GM19099 (cell line): ENCODE results near the gene CTNNAL1.

Experiments
- POLR2A ChIP-seq: IDR thresholded peaks from 3 replicates; pipeline ENCODE4 v1.6.1; 2011; ENCODE audit warnings: low read depth; ENCODE audit not compliant: insufficient read length; ENCODE audit errors: extremely low read depth

The CTNNAL1 gene

GRCh38 chr9:108933231-108933717, 80.0 kb downstream of the CTNNAL1 start:
- TF ChIP-seq POLR2A: no peak

- no peak for TF ChIP-seq POLR2A
Measured at GRCh38 chr9:108928386-108928785, 84.9 kb downstream of the CTNNAL1 start.

- no peak for TF ChIP-seq POLR2A
Measured at GRCh38 chr9:108924466-108924865, 88.8 kb downstream of the CTNNAL1 start.

DNA sequence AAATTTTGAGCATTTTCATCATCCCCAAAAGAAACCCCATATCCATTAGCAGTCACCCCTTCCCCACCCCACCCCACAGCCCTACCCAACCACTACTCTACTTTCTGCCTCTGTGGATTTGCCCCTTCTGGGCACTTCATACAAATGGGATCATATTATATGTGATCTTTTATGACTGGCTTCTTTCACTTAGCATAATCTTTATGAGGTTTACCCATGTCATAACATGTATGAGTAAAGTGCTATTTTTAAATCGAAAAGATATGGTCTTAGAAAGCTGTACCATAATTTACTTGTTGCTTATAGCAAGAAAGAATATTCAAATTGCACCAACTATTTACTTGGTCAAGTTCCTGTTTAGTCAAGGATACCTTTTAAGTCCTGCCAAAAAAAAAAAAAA, 92.1 kb downstream of the CTNNAL1 start:
- no peak for TF ChIP-seq POLR2A

GRCh38 chr9:108919517-108919916, 93.8 kb downstream of the CTNNAL1 start:
- no peak for TF ChIP-seq POLR2A

- TF ChIP-seq POLR2A: no peak
Measured at GRCh38 chr9:108913391-108913790, 99.9 kb downstream of the CTNNAL1 start.

- TF ChIP-seq POLR2A: no peak
Measured at GRCh38 chr9:108911820-108912219, 101.5 kb downstream of the CTNNAL1 start.

DNA sequence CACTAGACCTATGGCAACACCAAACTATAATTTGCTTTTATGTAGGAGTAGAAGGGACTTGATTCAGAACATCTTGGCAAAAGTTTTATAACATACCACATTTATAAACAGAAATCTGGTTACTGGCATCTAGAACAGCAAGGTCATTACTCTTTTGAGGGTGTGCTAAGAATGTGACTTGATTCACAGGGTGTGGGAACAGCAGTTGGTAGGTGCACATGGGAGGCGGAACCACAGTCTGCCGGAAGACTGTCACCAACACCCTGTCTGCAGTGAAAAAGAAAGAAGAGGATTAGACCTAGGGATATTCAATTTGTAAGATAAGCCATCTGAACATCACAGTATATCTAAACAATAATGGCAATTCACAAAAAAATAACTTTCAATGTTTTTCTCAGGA, 102.4 kb downstream of the CTNNAL1 start:
- no peak for TF ChIP-seq POLR2A

DNA sequence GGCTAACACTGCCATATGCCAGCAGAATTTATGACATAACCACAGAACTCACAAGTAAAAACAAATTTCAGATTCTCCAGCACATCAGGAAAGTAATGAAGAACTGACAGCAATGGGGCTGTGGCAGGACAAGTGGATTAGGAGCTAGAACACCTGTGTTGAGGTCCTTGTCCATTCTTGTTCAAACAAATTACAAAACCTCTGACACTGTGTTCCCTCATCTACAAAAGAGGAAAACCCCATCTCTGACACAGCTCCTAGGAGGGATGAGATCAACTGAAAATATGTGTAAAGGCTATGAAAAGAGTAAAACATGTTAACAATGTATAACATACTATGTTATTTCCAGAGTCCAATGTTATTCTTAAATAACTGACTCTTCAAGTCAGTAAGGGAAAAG, 102.9 kb downstream of the CTNNAL1 start:
- TF ChIP-seq POLR2A: no peak

GRCh38 chr9:108905494-108905893, 107.8 kb downstream of the CTNNAL1 start:
- no peak for TF ChIP-seq POLR2A

DNA sequence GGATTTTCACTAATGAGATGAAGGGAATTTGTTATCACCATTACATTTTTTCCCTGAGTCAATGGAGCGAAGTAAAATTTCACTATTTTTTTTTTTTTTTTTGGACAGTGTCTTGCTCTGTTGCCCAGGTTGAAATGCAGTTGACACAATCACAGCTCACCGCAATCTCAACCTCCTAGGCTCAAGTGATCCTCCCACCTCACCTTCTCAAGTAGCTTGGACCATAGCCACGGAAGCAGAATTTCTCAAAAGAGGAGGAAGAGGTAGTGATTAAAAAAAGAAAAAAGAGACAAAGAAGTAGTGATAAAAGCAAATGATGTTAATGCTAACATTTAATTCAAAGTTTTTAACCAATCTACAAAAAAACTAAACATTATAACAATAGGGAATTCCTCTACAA, 109.1 kb downstream of the CTNNAL1 start:
- TF ChIP-seq POLR2A: no peak

DNA sequence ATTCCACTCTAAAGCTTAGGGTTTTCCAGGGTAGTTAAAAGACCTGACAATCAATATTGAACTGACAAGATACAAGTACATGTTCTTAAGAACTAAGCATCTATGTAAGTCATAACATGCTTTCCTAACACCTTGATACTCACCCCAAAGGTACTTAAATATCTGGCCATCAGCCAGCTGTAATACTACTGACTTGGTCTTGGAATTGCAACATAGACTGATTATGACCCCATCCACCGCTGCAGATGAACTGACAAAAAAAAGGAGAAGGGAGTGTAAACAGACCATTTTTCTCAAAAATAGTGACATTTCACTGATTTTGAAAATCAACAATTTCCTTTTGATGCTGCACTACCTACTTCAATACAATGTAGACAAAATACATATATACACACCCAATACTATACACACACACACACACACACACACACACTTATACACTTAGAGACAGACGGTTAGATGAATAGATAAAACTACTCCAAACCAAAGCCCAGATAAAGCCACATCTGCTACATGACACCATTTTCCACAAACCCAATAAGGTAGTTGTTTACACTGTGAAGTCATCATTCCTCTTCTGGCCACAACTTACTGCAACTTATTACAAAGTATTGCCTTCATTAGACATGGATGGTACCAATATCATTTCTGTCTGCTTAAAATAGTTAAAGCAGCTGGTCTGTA, 109.7 kb downstream of the CTNNAL1 start:
- no peak for TF ChIP-seq POLR2A

DNA sequence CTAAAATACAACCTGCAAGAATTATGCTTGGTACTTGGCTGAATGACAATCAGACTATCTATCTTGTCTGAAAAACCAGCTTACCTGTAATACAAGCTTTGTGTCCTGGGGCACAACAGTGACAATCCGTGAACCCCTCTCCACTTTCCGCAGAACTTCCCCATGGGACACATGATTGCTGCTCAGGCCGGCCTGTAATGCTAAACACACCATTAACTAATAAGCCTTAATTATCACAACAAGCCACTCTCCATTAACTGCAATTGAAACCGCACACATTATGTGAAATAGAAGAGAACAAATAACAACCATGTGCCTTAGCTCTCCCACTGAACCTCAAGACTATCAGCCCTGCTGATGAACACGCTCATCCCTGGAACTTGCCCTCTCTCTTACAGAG, 113.1 kb downstream of the CTNNAL1 start:
- no peak for TF ChIP-seq POLR2A

DNA sequence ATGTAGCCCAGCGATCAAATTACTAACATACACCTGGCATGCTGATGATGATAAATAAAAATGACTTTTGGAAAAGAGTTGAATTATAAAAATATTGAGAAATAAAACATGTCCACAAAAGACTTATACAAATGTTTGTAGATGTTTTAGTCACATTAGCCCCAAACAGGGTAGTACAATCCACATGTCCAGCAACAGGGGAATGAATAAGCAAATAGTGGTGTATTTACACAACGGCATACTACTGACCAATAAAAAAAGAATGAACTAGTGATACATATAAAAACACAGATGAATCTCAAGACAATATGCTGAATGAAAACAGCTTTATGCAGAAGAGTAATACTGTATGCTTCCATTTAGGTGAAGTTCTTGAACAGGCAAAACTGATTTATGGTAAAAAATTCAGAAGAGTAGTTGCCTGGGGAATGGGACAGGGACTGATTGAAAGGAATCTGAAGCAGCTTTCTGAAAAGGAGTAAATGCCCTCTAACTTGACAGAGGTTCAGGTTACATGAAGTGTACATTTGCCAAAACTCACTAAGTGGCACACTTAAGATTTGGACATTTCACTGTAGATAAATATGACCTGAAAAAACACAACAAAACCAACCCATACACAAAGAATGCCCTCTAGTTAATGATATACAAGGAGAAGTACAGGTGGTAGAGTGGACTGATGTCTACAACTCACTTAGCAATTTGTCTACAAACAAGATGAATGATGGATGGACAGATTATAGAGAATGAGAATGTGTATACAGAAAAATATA, 115.8 kb downstream of the CTNNAL1 start:
- no peak for TF ChIP-seq POLR2A

DNA sequence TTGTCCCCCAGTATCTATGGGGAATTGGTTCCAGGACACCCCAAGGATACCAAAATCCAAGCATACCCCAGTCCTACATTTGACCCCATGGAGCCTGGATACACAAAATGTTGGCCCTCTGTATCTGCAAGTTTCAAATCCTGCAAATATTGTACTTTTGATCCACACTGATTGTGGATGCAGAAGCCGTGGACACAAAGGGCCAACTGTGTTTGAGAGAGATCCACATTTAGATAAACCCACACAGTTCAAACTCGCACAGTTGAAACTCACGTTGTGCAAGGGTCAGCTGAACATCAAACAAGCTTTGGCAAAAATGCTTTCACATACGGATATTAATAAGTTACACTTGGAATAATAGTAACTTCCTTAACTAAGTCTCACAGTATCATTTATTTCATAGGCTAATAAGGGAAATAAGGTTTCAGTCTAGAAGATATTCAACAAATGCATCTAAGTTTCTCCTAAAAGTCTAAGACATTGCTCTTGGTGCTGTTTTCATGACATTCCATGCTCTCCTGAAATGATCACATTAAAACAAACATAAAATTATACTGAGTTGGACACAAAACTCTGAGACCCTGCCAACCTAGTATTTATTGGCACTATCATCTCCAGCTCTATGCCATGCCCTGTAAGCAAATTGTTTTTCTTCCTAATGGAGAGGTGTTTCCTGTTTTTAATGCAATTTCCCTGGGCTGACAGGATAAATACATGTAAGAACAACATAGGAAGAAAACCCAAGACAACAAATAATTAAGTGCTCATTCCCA, 118.9 kb downstream of the CTNNAL1 start:
- no peak for TF ChIP-seq POLR2A
